AG09319 (cell line): ENCODE data around the gene DNAJC24.

Source experiments
- DNase-seq: peaks from one replicate; pipeline ENCODE4 v3.0.0-alpha.2; 2010; ENCODE audit warnings: low read depth; ENCODE audit errors: extremely low read depth
- TF ChIP-seq, protein P1 (sequence below): IDR thresholded peaks from 2 replicates; pipeline ENCODE4 v1.5.1; 2011; ENCODE audit warnings: low read depth, mild to moderate bottlenecking, inconsistent platforms, low read length, moderate library complexity

Gene DNAJC24

GRCh38 chr11:31337806-31338205 is 31.9 kb upstream of the DNAJC24 start:
- TF ChIP-seq, protein P1, sequence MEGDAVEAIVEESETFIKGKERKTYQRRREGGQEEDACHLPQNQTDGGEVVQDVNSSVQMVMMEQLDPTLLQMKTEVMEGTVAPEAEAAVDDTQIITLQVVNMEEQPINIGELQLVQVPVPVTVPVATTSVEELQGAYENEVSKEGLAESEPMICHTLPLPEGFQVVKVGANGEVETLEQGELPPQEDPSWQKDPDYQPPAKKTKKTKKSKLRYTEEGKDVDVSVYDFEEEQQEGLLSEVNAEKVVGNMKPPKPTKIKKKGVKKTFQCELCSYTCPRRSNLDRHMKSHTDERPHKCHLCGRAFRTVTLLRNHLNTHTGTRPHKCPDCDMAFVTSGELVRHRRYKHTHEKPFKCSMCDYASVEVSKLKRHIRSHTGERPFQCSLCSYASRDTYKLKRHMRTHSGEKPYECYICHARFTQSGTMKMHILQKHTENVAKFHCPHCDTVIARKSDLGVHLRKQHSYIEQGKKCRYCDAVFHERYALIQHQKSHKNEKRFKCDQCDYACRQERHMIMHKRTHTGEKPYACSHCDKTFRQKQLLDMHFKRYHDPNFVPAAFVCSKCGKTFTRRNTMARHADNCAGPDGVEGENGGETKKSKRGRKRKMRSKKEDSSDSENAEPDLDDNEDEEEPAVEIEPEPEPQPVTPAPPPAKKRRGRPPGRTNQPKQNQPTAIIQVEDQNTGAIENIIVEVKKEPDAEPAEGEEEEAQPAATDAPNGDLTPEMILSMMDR, result no peak
- no peak for DNase-seq

- no peak for DNase-seq
- TF ChIP-seq, protein P1, result peak; percentile 68
Measured at GRCh38 chr11:31340903-31341572, 28.6 kb upstream of the DNAJC24 start.

GRCh38 chr11:31351168-31351567 is 18.5 kb upstream of the DNAJC24 start:
- TF ChIP-seq, protein P1, result no peak
- no peak for DNase-seq

- DNase-seq, result no peak
- TF ChIP-seq, protein P1, result no peak
Measured at GRCh38 chr11:31355131-31355530, 14.5 kb upstream of the DNAJC24 start.

- DNase-seq, result no peak
- TF ChIP-seq, protein P1, result no peak
Measured at GRCh38 chr11:31355817-31356216, 13.8 kb upstream of the DNAJC24 start.

DNA sequence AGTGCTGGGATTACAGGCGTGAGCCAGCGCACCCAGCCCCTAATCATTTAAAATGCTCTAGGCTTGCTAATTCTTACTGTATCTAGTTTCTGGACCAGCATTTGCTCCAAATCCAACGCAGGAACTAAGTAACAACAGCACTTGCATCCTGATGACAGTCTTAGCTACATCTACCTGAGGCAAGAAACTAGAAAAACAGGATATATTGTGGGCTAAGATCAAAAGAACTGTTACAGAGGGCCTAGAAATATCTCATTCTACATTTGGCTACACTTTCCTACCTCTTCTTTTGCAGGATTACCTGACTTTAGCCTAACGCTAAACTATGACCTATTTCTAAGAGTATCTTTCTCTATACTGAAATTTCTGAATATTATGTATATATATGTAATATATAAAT is 7.9 kb upstream of the DNAJC24 start:
- TF ChIP-seq, protein P1, result no peak
- no peak for DNase-seq

GRCh38 chr11:31366795-31367194 is 2.9 kb upstream of the DNAJC24 start:
- TF ChIP-seq, protein P1, result no peak
- no peak for DNase-seq
